NCI-H2196 (cell line): Measurements from ENCODE around the gene STK11.

Experiments
- DNase-seq: peaks from one replicate; lab custom pipeline; 2025; ENCODE audit not compliant: unreplicated experiment; lab: John Stamatoyannopoulos, UW

The STK11 gene

GRCh38 chr19:1272423-1273262, 67.1 kb downstream of the STK11 start:
- no peak for DNase-seq

GRCh38 chr19:1273263-1274041, 67.9 kb downstream of the STK11 start:
- DNase-seq = no peak

DNA sequence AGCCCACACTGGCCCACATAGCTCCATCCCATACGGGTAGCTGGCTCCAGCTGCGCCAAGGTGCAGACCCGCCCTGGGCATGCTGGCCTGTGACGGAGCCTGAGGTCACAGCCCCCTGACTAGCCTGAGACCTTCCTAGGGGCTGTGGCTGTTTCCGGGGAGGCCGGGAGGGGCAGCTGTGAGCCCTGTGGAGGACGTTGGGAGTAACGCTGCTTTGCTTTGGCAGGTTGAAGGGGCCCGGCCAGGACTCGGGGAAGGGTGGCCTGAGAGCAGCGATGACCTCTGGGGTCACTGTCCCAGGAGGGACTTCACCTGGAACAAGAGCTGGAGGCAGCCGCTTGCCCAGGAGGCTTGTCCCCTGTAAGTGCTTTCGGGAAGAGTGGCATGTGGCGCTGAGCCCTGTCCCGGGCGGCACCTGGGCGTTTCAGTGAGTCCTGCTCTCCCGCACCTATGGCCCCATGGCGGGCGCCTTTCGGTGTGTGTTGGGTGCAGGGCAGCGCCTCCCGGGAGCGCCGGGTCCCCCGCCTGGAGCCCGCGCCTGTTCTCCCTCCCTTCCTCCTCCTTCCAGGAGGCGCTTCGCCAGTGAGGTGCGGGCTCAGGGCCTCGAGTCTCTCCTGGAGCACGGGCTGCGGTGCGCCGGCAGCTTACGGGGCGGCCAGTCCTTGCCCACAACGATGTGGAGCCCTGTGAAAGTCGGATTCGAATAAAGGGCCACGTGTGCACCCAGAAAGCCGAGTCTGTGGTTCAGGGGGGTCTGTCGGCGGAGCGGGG, 68.7 kb downstream of the STK11 start:
- DNase-seq = no peak

- DNase-seq = no peak
These were observed 69.3 kb downstream of the STK11 start for GRCh38 chr19:1274852-1275259.

DNA sequence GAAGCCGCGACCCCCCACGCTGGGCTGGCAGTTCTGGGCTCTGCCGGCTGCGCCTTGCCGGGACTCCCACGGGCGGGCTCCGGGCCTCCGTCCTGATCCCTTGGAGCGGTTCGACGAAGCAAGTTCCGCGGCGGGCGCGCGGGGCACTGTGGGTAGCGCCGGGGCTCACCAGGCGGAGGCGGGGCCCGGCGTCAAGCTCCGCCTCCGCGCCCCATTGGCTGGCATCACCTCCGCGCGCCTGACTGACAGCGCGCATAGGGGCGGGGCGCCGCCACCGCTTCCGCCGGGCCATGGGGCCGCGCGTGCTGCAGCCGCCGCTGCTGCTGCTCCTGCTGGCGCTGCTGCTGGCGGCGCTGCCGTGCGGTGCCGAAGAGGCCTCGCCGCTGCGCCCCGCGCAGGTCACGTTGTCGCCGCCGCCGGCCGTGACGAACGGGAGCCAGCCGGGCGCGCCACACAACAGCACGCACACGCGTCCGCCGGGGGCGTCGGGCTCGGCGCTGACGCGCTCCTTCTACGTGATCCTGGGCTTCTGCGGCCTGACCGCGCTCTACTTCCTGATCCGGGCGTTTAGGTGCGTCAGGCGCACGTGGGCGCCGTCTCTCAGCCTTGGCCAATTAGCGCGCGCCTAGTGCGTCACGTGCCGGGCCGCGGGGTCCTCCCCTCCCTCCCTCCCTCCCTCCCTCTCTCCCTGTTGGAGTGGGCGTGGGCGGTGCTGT, 69.8 kb downstream of the STK11 start, which contains the start of gene FAM174C:
Gene FAM174C, plus strand, starts transcription at position 271 of the 716 bp plus-strand sequence. Its CDS starts 20 bp downstream, at position 291.
- DNase-seq = peak; percentile 99

DNA sequence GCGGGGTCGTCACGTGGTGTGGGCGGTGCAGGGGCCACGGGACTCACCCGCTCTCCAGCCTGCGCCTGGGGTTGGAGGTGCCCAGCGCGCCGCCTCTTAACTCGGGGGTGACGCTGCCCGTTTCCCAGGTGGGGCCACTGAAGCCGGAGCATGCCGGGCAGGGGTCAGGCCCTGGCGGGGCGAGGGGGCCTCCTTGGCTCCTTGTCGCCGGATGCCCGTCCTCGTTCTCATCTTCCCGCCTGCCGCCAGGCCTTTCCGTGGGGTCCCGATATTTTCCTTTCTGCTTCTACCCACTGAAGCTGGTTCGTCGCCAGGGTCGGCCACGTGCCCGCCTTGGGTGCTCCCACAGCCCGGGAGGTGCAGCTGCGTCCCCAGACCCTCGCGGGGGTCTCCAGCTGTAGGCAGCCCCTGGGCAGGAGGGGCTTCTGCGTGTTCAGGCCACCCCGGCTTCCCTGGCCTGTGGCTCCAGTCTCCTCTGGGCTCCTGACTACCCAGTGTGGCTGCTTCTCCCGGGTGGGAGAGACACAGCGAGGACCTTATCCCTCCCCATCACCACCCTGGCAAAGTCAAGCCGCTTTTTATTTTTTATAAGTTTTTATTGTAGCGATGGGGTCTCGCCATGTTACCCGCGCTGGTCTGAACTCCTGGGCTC, 70.5 kb downstream of the STK11 start:
- no peak for DNase-seq

DNA sequence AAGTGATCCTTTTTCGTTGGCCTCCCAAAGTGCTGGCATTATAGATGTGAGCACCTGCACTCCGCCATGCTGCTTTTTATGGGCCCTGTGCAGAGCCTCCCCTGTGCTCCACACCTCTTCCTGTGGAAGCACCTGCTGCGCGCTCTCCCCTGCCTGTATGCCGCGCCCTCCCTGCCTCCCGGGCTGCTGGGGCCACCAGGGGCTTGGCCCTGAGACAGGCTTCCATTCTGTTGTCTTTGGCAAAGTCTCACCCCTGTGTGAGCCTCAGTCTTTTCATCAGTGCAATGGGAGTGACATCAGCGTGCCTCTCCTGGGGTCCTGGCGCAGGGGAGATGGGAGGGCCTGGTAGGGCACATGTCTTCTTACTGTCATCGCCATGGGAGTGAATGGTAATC, 71.0 kb downstream of the STK11 start:
- peak; percentile 34 for DNase-seq

GRCh38 chr19:1277061-1277460, 71.5 kb downstream of the STK11 start:
- DNase-seq = no peak
